Neutrophil (primary cell): Measurements from ENCODE around the gene HSF4.

ENCODE experiments used
- H3K27ac ChIP-seq: fragments of 200-600 bp; sonication (generic); 2 replicates; pipeline ENCODE4 v1.5.1; 2016; ENCODE audit warnings: mild to moderate bottlenecking, moderate library complexity
- H3K27me3 ChIP-seq: fragments of 200-600 bp; sonication (generic); 2 replicates; pipeline ENCODE4 v1.6.0; 2016; ENCODE audit warnings: mild to moderate bottlenecking
- H3K36me3 ChIP-seq: fragments of 200-600 bp; sonication (generic); 2 replicates; pipeline ENCODE4 v1.5.1; 2017
- H3K4me1 ChIP-seq, 2 experiments: fragments of 200-600 bp in 1 of 2; sonication (generic) in 1 of 2; 1 replicate in 1 of 2; 2 replicates in 1 of 2; pipeline versions ENCODE4 v1.5.1 to v1.6.1; 2013 to 2016; ENCODE audit warnings: low read depth in 1 of 2, low read length in 1 of 2, mild to moderate bottlenecking in 1 of 2, moderate library complexity in 1 of 2; ENCODE audit not compliant: control insufficient read depth in 1 of 2, insufficient read depth in 1 of 2
- H3K4me3 ChIP-seq, 2 experiments: fragments of 200-600 bp in 1 of 2; sonication (generic) in 1 of 2; 1 replicate in 1 of 2; 2 replicates in 1 of 2; pipeline ENCODE4 v1.5.1; 2013 to 2016; ENCODE audit warnings: low read depth in 1 of 2, low read length in 1 of 2, mild to moderate bottlenecking in 1 of 2, moderate library complexity in 1 of 2
- H3K9me3 ChIP-seq: fragments of 200-600 bp; sonication (generic); 2 replicates; pipeline ENCODE4 v1.5.1; 2016
- CTCF ChIP-seq: fragments of 200-600 bp; sonication (generic); IDR thresholded peaks from 2 replicates; pipeline ENCODE4 v1.5.1; 2016; ENCODE audit warnings: antibody characterized with exemption

Gene HSF4

DNA sequence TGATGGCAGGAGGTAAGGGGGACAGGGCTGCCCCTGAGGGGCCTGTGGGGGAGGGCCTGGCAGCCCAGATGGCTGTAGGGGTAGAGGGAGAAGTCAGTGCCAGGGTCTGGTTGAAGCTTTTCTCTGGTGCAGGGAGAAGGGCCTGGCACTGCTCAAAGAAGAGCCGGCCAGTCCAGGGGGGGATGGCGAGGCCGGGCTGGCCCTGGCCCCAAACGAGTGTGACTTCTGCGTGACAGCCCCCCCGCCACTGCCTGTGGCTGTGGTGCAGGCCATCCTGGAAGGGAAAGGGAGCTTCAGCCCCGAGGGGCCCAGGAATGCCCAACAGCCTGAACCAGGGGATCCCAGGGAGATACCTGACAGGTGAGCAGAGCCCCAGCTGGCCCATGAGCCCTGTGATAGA, 3.0 kb downstream of the HSF4 start:
- Histone ChIP-seq H3K4me1 (peaks cover 29 to 46% of the 10 kb centered on the region in 2 experiments), H3K27me3 (peaks cover 100% of the 10 kb centered on the region), H3K4me3 (no peak overlapping the region), H3K9me3 (no peaks in the 10 kb centered on the region), H3K27ac (no peak overlapping the region), H3K36me3 (no peaks in the 10 kb centered on the region)
- TF ChIP-seq CTCF: no peak

DNA sequence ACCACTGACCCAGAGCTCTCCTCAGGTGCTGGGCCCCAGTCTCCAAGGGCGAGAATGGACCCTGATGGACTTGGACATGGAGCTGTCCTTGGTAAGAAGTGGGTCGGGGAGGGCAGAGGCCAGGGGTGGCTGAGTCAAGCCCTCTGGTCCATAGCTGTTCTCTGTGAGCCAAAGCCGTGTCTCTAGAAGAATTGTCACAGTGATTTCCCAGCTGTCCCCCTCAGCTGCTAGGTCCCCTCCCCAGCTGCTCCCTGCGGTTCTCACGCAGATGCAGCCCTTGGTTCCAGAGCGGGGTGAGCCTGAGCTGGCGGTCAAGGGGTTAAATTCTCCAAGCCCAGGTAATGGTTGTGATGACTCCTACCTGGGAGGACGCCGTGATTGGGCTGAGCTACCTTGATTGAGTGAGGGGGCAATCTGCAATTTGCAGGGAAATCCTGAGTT, 4.5 kb downstream of the HSF4 start:
- H3K4me1 ChIP-seq: peaks cover 29 to 42% of the 10 kb centered on the region in 2 experiments
- no peaks in the 10 kb centered on the region for H3K9me3 ChIP-seq
- H3K27ac ChIP-seq: no peak overlapping the region
- H3K4me3 ChIP-seq: no peak overlapping the region
- peaks cover 100% of the 10 kb centered on the region for H3K27me3 ChIP-seq
- no peaks in the 10 kb centered on the region for H3K36me3 ChIP-seq
- no peak for TF ChIP-seq CTCF

GRCh38 chr16:67169642-67170167, 5.2 kb downstream of the HSF4 start:
- Histone ChIP-seq H3K4me3 (peak overlapping the region; percentile 40 to 44), H3K9me3 (no peaks in the 10 kb centered on the region), H3K27me3 (peaks cover 100% of the 10 kb centered on the region), H3K4me1 (peaks cover 33 to 42% of the 10 kb centered on the region in 2 experiments), H3K36me3 (no peaks in the 10 kb centered on the region), H3K27ac (no peak overlapping the region)
- TF ChIP-seq CTCF: peak; percentile 8

- TF ChIP-seq CTCF: no peak
- H3K9me3 ChIP-seq: no peaks in the 10 kb centered on the region
- peaks cover 30 to 36% of the 10 kb centered on the region in 2 experiments for H3K4me1 ChIP-seq
- no peaks in the 10 kb centered on the region for H3K36me3 ChIP-seq
- H3K4me3 ChIP-seq: peak within 1 kb of the TSS; percentile 40 to 44
- H3K27ac ChIP-seq: no peak within 1 kb of the TSS
- peaks cover 100% of the 10 kb centered on the region for H3K27me3 ChIP-seq
These were observed 5.8 kb downstream of the HSF4 start, which contains the start of gene NOL3 for GRCh38 chr16:67170168-67170948. TSS of gene NOL3 (plus strand) at chr16:67170538.

- peak overlapping the region; percentile 31 to 44 for H3K4me3 ChIP-seq
- H3K27me3 ChIP-seq: peaks cover 100% of the 10 kb centered on the region
- no peak overlapping the region for H3K27ac ChIP-seq
- TF ChIP-seq CTCF: no peak
- no peaks in the 10 kb centered on the region for H3K36me3 ChIP-seq
- H3K4me1 ChIP-seq: peaks cover 29% of the 10 kb centered on the region in 2 experiments
- H3K9me3 ChIP-seq: no peaks in the 10 kb centered on the region
These were observed 6.6 kb downstream of the HSF4 start for GRCh38 chr16:67170949-67171649.
